Fibroblast of the conjunctiva (primary cell): ENCODE measurements around the gene SRGAP3.
"Not testable (repeated sequence)": the region's sequence is repeated elsewhere in the genome, so short reads cannot be mapped to it uniquely, and the experiment has no call there.

Experiments used
- DNase-seq: peaks from one replicate; pipeline ENCODE4 v3.0.0-alpha.2; 2010; ENCODE audit warnings: low read depth

The SRGAP3 gene

DNA sequence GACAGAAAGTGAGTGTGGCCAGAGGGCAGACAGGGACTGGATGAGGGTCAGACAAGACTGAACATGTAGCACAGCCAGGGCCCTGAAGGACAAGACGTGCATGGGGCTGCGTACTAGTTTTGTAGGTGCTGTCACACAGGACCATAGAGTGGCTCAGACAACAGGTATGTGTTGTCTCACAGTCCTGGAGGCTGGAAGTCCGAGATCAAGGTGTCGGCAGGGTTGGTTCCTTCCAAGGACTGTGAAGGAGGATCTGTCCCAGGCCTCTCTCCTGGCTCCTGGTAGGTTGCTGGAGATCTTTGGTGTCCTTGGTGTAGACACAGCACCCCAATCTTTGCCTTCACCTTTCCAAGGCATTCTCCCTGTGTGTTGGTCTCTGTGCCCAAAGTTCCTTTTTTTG is 136.4 kb downstream of the SRGAP3 start:
- no peak for DNase-seq

DNA sequence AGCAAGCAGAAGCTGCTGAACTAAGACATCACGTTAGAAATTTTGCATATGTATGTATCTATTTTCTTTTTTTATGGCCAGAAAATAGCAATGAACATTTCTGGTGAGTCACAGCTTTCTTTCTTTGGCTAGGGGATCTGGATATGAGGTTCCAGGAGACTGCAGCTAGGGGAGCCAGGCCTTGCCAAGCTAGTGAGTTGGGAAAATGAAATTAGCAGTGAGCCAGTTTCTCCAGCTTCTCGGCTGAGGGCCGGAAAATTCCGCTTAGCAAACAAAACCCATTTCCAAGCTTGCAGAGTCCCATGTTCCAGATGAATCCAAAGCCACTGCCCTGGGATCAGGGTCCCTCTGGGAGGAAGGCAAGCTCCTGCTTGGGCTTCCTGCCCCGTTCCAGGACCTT is 137.6 kb downstream of the SRGAP3 start:
- DNase-seq: peak; percentile 23

DNA sequence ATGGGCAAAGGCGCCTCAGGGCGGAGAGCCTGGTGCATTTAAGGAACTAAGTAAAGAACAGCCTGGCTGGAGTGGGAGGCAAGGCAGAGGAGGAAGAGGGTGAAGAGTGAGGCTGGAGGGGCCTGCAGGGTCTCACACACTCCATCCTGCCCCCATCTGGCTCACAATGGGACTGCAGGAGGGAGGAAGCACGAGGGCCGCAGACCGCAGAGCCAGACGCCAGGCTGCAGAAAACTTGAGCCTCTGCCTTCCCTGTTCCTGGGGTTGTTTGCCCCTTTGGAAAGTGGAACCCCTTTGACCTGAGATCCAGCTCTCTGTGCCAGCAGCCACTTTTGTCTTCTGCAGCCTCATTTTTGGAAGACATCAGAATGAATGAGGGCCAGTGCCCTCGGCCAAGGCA is 138.0 kb downstream of the SRGAP3 start:
- no peak for DNase-seq

DNA sequence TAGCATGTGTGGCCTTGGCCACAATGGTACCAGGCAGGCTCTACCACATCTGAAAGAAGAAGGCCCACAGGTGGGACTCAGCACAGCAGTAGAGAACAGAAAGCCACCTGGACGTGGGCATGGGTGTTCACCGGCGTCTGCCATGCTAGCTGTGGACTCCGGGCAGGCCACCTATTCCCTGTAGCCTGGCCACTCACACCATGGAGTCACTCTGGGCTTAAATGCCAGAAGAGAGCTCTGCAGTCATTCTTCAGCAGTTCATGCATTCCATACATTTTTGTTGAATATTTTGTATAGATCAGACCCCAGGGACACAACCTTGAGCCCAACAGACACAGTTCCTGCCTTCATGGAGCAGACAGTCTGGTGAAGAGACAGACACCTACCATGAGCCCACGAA is 138.6 kb downstream of the SRGAP3 start:
- DNase-seq: no peak

DNA sequence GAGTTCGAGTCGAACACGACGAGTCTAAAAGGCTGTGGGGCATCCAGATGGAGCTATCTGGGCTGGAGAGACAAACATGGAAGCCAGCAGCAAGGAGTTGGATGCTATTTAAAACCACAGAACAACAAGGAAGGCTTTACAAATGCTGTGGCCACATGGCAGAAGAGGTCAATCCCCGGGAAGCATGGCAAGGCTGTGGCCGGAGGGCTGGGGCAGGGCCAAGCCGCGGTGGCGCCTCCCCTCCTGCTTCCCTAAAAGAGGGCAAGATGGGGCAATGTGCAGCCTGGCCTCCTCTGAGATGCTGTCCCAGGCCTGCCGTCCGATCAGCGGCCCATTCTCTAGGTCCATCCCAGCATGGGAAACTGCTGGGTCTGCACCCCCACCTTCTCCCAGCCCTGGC is 139.1 kb downstream of the SRGAP3 start:
- DNase-seq: no peak

DNA sequence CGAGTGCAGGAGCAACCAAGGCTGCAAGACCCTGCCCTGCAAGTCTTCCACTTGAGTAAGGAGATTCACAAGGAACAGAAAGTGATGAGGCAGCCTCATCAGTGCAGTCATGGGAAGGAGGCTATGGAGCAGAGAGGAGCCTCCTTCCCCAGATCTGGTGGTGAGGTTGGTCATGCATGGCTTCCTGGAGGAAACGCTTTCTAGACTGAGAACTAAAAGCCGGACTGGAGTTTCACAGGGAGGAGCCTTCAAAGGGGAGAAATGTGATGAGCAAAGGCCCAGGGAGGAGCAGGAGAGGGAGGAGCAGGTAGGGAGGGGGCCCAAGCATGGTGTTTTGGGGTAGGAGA is 139.9 kb downstream of the SRGAP3 start:
- DNase-seq: no peak

DNA sequence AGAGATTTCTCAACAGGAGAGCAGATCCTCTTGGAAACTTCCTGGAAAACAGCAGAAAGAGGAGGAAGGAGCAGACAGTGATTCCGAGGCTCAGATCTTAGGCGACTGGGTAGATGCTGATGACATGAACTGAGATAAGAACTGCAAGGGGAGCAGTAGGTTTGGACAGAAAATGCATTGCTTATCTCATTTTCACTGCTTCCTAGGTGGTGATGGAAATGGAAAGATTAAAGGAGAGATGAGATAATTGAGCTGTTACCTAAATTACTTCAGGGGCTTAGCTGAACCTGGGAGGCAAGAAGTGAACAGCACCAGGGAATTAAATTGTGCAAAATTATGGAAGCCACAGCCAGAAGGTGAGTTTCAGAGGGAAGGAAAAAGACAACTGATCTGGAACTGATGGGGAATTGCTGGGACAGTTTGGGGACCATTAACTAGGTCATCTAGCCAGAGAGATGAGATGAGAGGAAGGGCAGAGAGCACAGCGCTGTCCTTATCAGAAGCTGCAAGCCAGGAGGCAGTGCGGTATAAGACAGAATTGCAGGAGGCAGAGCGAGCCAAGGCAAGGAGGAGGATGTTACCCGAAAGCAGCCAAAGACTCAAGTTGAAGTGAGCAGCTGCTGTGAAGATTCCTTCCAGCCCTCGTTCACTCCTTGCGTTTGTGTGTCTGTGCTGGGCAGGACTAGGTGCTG is 140.4 kb downstream of the SRGAP3 start:
- DNase-seq: no peak

DNA sequence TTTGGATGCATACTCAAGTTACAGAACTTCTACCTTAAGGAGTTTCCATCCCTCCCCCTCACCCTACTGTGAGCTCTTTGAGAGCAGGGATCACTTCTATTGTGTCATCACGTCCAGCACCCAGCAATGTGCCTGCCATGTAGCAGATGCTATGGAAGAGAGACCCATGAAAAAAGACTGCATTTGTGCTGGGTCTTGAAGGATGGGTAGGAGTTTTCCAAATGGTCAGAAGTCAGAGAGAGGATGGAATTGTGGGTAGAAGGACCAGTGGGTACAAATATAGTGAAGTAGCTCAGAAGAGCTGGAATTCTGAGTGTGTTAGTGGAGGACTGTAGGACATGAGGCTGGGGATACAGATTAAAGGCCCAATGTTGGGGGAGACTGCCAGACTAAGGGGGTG is 141.7 kb downstream of the SRGAP3 start:
- DNase-seq: no peak

DNA sequence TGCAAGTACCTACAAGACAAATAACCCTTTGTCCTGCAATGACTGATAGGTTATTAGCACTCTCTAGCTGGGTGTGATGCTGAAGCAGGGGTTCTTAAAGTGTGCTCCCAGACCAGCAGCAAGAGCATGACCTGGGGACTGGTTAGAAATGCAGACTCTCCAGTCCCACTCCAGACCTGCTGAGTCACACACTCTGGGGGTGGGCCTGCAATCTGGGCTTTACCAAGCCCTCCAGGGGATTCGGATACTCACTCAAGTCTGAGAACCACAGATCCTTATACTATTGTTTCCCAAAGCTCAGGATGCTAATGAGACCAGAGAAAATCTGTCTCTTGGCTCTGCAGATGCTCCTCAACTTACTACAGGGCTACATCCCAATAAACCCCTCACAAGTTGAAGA is 144.0 kb downstream of the SRGAP3 start:
- DNase-seq: no peak

DNA sequence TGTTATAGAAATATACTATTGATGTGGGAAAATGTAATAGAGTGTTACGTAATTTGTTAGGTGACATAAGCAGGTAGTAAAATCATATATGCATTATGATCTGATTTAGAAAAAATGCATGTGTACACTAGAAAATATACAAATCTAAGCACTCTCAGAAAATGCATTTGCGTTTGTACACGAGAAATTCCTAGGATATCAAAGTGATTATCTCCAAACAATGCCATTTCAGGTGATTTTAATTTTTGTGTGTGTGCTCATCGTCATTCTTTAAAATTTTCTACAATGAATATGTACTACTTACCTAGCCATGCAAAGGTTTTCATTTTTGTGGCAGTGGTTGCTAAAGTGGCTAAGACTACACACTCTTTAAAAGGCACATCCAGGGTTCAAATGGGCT is 145.3 kb downstream of the SRGAP3 start:
- DNase-seq: no peak

DNA sequence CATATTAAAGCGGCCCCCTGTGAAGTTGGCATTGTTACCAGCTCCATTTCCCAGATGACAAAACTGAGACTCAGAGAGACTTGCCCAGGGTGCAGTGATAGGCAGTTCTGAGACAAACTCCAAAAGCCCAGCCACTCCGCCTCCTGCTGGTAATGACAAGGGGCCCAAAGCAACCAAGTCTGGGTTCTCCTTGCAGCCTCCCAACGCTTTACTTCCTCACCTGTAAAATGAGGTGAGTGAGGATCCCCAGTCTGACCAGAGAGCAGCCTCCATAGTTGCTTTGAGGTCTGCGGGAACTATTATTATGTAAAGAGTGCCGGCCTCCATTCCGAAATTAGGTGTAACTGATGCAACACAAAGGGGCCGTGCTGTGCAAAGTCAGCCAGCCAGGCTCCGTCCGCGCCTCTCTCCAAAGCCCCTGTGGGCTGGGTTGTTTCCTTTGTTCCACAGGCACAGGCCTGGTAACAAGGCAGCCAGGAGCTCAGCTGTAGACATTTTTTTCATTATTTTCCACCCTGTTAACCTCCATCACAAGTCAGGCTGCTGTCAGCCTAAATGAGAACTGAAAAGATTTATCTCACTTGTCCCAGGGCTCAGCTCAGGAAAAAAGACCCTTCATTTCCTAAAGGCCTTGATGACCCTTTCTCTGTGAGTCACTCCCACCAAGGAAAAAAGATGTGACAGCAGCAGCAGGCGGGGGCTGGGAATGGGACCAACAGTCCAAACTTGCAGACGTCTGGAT is 147.0 kb downstream of the SRGAP3 start:
- no peak for DNase-seq

DNA sequence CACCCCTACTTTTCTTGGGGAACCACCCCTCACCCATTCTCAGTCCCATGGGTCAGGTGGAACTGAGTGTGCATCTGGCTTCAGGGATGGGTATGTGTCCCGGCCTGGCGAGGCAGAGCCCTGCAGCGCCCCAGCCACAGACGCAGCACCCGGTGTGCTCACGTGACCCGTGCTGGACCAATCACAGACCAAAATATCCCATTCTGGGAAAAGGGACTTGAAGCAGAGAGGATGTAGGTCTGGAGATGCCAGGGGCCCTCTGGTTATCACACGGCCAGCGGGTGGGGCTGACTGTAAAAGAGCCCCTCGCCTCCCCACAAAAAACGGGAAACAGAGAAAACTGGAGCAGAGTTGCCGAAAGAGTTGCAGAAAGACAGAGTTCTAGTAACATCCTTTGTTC is 148.2 kb downstream of the SRGAP3 start:
- no peak for DNase-seq

DNA sequence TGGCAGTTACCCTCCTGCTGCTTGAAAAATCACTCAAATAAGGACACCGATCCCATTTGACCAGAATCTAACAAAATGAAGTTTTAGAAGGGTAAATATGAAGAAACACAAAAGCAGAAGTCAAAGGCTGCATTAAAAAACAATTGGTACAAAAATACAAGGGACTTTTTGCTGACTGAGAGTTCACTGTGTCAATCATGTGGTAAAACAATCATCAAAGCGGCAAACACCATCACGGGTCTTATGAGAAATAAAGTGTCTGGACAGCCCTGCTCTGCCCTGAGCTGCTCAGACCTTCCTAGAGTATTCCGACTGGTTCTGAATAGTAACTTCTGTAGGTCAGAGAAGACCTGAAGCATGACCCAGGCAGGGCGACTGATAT is 148.9 kb downstream of the SRGAP3 start:
- DNase-seq: no peak

DNA sequence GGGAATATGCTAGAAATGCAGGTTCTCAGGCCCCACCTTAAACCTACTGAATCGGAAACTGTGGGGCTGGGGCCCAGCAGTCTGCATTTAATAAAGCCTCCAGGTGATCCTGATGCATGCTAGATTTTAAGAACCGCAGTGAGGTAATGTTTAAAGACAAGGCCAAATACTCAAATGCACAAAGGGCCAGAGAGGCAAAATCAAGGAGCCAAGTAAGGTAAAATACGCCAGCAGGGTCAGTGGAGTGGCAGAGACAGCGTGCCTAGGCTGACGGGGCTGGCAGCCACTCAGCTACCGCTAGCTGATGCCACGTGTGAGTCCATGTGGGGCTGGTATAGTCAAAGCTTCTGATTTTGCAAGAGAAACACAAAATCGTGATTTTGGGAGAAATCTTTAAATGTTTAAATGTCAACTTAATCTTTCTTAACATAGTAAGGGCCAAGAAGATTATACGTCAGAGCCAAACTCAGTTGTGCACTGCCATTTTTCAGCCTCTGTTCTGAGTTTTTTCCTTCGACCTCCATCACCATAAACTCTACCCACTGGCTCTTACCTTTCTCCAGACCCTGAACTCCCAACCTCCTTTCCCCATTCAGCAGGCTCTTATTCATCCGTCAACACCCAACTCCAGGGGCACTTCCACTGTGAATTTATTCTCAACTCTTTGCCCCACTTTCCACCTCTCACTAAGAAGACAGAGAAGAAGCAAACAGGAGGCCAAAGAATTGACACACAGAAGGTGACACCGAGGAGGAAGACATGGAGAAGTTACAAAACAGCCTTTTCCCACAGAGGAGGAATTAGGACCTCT is 149.5 kb downstream of the SRGAP3 start:
- DNase-seq: no peak

DNA sequence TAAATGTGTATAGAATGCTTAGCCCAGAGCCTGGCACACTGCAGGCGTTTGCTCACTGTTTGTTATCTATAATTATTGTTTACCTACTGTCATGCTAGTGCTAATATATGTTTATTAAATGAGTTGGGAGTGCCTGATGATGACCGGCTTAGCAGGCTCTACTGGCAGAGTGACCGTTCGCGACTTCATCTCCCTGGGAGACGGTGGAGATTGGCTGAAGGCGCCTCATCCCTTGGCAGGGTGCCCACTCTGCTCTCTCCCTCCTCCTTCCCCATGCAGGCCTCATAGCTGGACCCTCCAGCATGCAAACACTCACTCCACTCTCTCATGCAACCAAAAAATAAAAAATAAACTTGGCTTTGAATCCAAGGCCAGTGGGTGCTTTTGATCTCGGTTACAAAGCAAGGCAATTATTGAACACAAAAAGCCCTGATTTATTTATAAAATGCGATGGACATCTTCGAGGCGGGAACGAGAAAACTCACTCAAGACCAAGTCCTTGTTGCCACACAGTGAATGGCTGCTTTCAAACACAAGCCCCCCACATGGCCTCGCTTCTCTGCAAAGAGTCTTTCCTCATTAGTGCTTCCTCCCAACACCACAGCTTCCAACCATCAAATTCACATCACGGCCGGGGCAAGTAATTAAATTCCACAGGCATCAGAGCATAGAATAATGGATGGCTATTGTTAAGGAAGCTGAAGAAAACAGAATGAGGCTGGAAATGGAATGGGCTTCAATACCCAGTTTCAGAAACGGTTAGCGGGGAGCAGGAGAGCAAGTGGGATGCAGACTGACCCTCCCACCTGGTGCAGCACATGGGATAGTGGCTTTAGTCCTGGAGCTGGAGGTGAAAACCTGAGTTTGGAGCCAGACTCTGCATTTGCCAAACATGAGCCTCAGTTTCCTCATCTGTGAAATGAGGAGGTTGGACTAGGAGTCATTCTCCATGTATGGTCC is 150.4 kb downstream of the SRGAP3 start:
- no peak for DNase-seq

DNA sequence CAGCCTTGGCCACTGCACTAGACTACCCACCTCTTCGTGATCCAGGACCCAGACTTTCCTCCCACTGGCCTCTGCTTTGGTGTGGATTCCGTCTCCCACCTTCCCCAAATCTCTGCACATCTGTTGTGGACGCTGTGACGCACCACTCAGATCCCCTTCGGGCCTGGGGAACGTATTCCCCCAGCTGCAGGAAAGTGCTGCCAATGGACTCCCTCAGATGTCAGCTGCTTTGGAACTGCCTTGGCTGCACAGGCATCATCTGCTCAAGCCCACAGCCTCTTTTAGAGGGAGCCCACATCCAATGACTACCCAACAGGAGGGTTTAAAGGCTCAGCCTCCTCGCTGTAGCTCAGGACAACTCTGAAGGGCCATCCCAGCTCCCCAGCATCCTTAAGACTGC is 152.0 kb downstream of the SRGAP3 start:
- no peak for DNase-seq

DNA sequence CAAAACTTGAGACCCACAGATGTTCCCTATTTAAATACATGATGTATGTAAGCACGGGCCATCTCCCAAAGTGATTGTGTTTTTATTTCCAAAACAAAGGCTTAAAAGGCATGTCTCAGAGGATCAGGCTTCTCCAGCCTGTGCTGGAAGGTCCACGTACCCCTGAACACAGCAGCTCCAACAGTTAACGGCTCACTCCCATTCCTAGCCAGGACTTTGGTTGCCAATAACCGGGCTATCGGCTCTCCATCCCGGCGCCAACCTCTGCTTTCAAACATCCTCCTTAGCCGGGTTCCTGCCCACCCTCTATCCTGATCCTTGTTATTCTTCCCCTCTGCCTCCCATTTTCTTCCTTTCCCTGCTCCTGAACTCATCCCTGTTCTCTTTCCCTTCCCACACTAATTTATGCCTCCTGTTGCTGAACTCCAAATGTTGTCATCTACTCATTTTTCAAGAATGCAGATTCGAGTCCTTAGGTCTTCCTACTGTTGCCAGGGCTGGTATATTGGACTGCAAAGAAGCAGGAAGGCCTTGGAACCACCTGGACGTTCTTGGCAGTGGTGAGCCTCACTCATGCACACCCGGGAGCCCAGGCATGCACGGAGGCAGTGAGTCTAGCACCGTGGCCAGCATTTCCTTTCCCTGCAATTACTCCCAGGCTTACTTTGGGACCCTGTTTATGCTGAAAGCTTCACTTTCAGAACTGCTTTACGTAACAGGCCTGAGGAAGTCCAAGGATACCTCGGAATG is 157.8 kb downstream of the SRGAP3 start:
- DNase-seq: peak; percentile 16

DNA sequence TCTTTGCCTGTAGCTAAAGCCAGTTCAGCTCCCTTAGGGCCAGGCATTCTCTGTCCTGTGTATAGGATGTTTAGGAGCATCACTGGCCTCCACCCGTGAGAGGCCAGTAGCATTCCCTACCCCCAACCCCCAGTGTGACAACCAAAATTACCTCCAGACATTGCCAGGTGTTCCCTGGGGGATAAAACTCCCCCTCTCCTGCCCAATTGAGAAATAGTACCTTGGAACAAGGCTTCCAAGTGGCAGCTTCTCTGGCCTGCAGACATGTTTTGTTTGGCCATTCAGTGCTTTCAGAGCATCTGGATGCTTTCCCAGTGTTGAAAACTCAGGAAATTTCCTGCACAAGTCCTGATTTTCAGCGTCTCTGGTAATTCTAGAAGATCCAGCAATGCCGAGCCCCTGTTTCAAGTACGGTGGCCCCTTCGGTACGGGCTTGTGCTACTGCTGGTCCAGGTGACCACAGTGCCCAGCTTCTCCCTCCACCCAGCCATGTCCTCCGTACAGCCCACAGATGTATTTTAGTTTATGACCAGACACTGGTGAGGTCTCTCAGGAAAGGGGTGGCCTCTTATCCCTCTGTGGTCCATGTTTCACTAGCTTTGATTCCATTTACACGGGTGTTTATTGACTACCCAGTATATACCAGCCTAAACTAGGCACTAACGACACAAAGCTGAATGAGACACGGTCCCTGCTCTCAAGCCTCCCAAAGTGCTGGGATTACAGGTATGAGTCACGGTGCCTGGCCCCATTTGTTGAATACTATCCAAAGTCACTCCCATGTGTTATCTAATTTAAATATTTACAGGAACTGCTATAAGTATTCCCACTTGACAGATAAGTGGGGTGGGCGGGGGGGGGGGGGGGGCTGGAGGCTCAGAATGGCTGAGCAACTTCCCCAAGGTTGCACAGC is 160.7 kb downstream of the SRGAP3 start:
- peak; percentile 60 for DNase-seq

DNA sequence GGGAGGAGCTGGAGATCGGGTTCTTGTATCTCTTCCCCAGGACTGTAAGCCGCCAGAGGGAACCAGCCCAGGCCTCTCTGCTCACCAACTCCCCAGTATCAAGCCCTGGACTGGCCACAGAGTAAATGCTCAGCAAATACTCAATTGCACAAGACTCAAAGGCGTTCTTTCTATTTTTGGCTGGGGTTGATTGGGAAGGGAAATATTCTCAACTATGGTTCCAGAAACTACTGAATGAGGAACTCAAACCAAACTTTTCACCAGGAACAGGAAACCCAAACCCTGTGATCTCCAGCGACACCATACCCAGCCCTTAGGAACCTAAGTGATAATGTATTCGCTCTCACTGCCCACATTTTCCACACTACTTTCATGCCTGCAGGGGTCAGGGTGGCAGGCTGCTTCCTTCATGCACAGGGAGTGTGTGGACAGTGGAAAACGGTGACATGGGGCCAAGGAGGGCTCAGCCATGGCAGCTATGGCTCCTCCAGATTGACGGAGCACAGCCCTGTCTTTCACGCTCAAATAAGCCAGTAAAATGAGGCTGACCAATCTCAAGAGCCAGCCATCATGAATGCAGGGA is 161.5 kb downstream of the SRGAP3 start:
- no peak for DNase-seq

DNA sequence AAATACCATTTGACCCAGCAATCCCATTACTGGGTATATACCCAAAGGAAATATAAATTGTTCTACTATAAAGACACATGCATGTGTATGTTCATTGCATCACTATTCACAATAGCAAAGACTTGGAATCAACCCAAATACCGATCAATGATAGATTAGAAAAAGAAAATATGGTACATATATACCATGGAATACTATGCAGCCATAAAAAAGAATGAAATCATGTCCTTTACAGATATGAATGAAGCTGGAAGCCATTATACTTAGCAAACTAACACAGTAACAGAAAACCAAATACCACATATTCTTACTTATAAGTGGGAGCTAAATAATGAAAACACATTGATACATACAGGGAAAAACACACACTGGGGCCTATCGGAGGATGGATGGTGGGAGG is 164.0 kb downstream of the SRGAP3 start:
- not testable (repeated sequence) for DNase-seq
